ENCODE data around the gene TAB3. TPM values are rescaled to one million over a fixed set of nuclear protein-coding genes. Genes with fewer than 3 reads are reported as not detected.

TAB3 gene
- total RNA-seq, 4 donors from 2014 or later: 9.7 to 25.8 (median 19.2) TPM

DNA sequence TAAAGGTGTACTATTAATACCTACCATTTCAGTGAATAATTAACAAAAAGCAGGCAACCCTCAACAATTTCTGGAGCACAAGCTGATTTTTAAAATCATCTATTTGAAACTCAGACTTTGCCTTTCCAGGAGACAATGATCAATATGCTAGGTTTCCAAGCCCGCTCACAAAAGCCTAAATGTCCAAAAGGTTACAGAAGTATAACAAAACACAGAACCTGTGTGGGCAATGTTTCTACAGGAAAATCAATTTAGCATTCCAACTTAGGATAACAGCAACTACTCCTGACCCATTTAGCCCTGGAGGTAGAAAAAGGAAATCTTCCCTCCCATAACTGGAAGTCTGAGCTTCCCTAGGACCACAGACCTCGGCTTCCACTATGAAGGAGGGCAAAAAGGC is 3.9 kb downstream of the TAB3 start:
- DNase-seq: no peak
- no peak overlapping the region for H3K27ac ChIP-seq
- no peaks in the 10 kb centered on the region for H3K36me3 ChIP-seq
- no peak for ATAC-seq
- H3K9me3 ChIP-seq: no peaks in the 10 kb centered on the region
- TF ChIP-seq, protein P1, sequence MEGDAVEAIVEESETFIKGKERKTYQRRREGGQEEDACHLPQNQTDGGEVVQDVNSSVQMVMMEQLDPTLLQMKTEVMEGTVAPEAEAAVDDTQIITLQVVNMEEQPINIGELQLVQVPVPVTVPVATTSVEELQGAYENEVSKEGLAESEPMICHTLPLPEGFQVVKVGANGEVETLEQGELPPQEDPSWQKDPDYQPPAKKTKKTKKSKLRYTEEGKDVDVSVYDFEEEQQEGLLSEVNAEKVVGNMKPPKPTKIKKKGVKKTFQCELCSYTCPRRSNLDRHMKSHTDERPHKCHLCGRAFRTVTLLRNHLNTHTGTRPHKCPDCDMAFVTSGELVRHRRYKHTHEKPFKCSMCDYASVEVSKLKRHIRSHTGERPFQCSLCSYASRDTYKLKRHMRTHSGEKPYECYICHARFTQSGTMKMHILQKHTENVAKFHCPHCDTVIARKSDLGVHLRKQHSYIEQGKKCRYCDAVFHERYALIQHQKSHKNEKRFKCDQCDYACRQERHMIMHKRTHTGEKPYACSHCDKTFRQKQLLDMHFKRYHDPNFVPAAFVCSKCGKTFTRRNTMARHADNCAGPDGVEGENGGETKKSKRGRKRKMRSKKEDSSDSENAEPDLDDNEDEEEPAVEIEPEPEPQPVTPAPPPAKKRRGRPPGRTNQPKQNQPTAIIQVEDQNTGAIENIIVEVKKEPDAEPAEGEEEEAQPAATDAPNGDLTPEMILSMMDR (IDR thresholded peaks at IDR 0.05 in 4 of 5, conservative IDR thresholded peaks at IDR 0.05 in 1 of 5): no peak
- no peak for TF ChIP-seq POLR2A (IDR thresholded peaks at IDR 0.05)
- H3K27me3 ChIP-seq: no peaks in the 10 kb centered on the region
- in situ Hi-C loops (cut with MboI; ENCODE audit: low sequenced_read_pairs in 4 of 4) (no loop called here), intact Hi-C loops (cut with DNase I; ENCODE audit: low total_unique reads) (loop anchor here (10.0 kb wide), 1 partner anchor 230 kb away; the partner anchor contains the start of gene GK)
- H3K4me1 ChIP-seq: peaks cover 17 to 19% of the 10 kb centered on the region in 2 donors
- no peak overlapping the region for H3K4me3 ChIP-seq

DNA sequence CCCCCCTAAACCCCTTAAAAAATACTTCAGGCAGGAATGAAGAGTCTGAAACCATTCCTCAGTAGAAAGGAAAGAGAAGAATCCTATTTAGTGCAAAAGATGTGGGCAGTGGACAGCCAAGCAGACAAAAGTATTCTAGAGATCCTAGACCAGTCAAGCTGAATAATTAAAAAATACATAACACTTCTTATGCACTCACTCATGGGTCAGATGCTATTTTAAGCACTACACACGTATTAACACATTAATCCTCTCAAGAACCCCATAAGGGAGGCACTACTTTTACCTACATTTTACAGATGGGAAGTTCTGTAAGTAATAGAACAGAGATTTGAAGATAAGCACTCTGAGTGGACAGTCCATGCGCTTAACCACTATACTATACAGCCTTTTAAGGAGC is 5.9 kb downstream of the TAB3 start:
- ATAC-seq (no peak), DNase-seq (no peak)
- Histone ChIP-seq H3K4me3 (no peak overlapping the region), H3K27ac (no peak overlapping the region), H3K9me3 (no peaks in the 10 kb centered on the region), H3K27me3 (no peaks in the 10 kb centered on the region), H3K36me3 (no peaks in the 10 kb centered on the region), H3K4me1 (peaks cover 10 to 19% of the 10 kb centered on the region in 2 donors)
- intact Hi-C loops (cut with DNase I; ENCODE audit: low total_unique reads): loop anchor here (10.0 kb wide), 1 partner anchor 228 kb away; the partner anchor contains the start of gene GK
- TF ChIP-seq, protein P1 (IDR thresholded peaks at IDR 0.05 in 4 of 5, conservative IDR thresholded peaks at IDR 0.05 in 1 of 5): no peak
- TF ChIP-seq POLR2A (IDR thresholded peaks at IDR 0.05): no peak
- in situ Hi-C loops (cut with MboI; ENCODE audit: low sequenced_read_pairs in 4 of 4): no loop called here

DNA sequence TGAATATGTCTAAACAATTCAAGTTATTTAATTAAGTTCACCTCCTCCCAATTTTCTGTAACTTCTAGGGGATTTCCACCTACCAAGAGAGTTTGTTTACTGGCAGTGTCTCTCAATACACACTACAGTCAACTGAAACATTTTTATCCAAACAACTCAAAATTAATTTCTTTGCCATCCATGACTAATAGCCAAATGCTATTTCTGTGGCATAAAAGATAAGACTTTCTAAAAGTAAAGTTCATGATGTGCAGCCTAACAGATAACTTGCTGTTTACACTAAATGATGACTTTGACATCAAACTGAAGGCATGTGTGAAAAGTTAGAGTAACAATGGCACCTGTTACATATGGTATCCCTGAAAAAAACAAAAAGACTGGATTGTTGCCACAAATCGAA is 7.3 kb downstream of the TAB3 start:
- in situ Hi-C loops (cut with MboI; ENCODE audit: low sequenced_read_pairs in 4 of 4): no loop called here
- peaks cover 4 to 14% of the 10 kb centered on the region in 2 donors for H3K4me1 ChIP-seq
- DNase-seq (no peak), ATAC-seq (no peak)
- TF ChIP-seq, protein P1 (IDR thresholded peaks at IDR 0.05 in 4 of 5, conservative IDR thresholded peaks at IDR 0.05 in 1 of 5): no peak
- TF ChIP-seq POLR2A (IDR thresholded peaks at IDR 0.05): no peak
- no peaks in the 10 kb centered on the region for H3K36me3 ChIP-seq
- H3K4me3 ChIP-seq: no peak overlapping the region
- intact Hi-C loops (cut with DNase I; ENCODE audit: low total_unique reads): loop anchor here (10.0 kb wide), 1 partner anchor 227 kb away; the partner anchor contains the start of gene GK
- no peak overlapping the region for H3K27ac ChIP-seq
- no peaks in the 10 kb centered on the region for H3K9me3 ChIP-seq
- H3K27me3 ChIP-seq: no peaks in the 10 kb centered on the region

DNA sequence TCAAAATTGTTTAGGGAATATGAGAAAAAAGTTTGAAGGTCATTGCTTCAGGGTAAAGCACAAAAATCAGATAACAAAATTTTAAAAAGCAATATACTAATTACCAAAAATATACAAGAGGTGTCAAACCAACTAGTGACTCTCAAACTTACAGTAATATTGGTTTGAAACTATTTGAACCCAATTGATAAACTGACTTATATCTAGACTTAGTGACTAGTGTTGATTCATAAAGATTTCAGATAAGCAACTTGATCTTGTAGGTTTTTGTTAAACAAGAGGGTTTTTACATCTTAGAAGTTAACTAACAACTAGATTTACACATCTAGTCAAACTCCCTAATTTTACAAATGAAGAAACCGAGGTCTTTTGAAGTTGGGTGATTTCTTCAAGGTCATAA is 7.7 kb downstream of the TAB3 start:
- H3K4me1 ChIP-seq: peaks cover 4 to 14% of the 10 kb centered on the region in 2 donors
- H3K27me3 ChIP-seq: no peaks in the 10 kb centered on the region
- in situ Hi-C loops (cut with MboI; ENCODE audit: low sequenced_read_pairs in 4 of 4) (no loop called here), intact Hi-C loops (cut with DNase I; ENCODE audit: low total_unique reads) (loop anchor here (10.0 kb wide), 1 partner anchor 227 kb away; the partner anchor contains the start of gene GK)
- H3K4me3 ChIP-seq: no peak overlapping the region
- DNase-seq (no peak), ATAC-seq (no peak)
- no peak overlapping the region for H3K27ac ChIP-seq
- TF ChIP-seq, protein P1 (IDR thresholded peaks at IDR 0.05 in 4 of 5, conservative IDR thresholded peaks at IDR 0.05 in 1 of 5): no peak
- no peak for TF ChIP-seq POLR2A (IDR thresholded peaks at IDR 0.05)
- no peaks in the 10 kb centered on the region for H3K9me3 ChIP-seq
- no peaks in the 10 kb centered on the region for H3K36me3 ChIP-seq

DNA sequence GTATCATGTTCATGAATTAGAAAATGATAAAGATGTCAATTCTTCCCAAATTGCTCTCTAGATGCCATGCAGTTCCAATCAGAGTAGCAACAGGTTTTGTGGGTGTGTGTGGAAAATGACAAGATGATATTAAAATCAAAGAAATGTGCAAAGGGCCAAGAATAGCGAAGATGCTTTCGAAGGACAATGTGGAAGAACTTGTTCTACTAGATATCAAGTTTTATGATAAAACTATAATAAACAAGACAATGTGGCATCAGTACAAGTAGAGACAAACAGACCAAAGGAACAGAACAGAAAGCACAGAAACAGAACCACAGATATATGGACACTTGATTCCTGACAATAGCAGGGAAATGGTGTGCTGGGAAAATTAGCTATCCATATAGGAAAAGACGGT is 9.0 kb downstream of the TAB3 start:
- DNase-seq (no peak), ATAC-seq (no peak)
- in situ Hi-C loops (cut with MboI; ENCODE audit: low sequenced_read_pairs in 4 of 4) (no loop called here), intact Hi-C loops (cut with DNase I; ENCODE audit: low total_unique reads) (loop anchor here (10.0 kb wide), 1 partner anchor 225 kb away; the partner anchor contains the start of gene GK)
- Histone ChIP-seq H3K4me1 (peaks cover 4 to 14% of the 10 kb centered on the region in 2 donors), H3K27me3 (no peaks in the 10 kb centered on the region), H3K27ac (no peak overlapping the region), H3K9me3 (no peaks in the 10 kb centered on the region), H3K4me3 (no peak overlapping the region), H3K36me3 (no peaks in the 10 kb centered on the region)
- no peak for TF ChIP-seq POLR2A (IDR thresholded peaks at IDR 0.05)
- TF ChIP-seq, protein P1 (IDR thresholded peaks at IDR 0.05 in 4 of 5, conservative IDR thresholded peaks at IDR 0.05 in 1 of 5): no peak

Measured in gastrocnemius medialis (tissue), 4 donors.